ENCODE data around the gene SDCBP2.
A peak's percentile ranks its signal among the peaks of the same experiment; 100 is the strongest.

SDCBP2 gene

GRCh38 chr20:1325173-1326030 lies 3.5 kb downstream of the SDCBP2 start:
- TF ChIP-seq TOX (CRISPR knock-in tag; IDR thresholded peaks at IDR 0.05; ENCODE audit: borderline replicate concordance) (no peak), ZNF565 (CRISPR knock-in tag; conservative IDR thresholded peaks at IDR 0.05; ENCODE audit: low read depth) (0 out of 2 replicates have a peak, but pooled peaks have one; percentile 18), CREB5 (CRISPR knock-in tag; IDR thresholded peaks at IDR 0.05; ENCODE audit: low read depth) (peak; percentile 59; the same call in 1 of the 2 replicates), ZC3H10 (CRISPR knock-in tag; IDR thresholded peaks at IDR 0.05) (0 out of 2 replicates have a peak, but pooled peaks have one; percentile 20)
- peak; percentile 88 for ATAC-seq

GRCh38 chr20:1324598-1325172 lies 4.3 kb downstream of the SDCBP2 start:
- ATAC-seq = peak; percentile 32
- TF ChIP-seq ZNF565 (CRISPR knock-in tag; conservative IDR thresholded peaks at IDR 0.05; ENCODE audit: low read depth) (no peak), RARB (CRISPR knock-in tag; IDR thresholded peaks at IDR 0.05) (no peak), CSDC2 (CRISPR knock-in tag; IDR thresholded peaks at IDR 0.05) (no peak), GLIS3 (CRISPR knock-in tag; IDR thresholded peaks at IDR 0.05) (no peak), TSHZ2 (CRISPR knock-in tag; IDR thresholded peaks at IDR 0.05) (no peak), PATZ1 (CRISPR knock-in tag; IDR thresholded peaks at IDR 0.05; ENCODE audit: borderline replicate concordance) (no peak), ARNTL (CRISPR knock-in tag; IDR thresholded peaks at IDR 0.05; ENCODE audit: borderline replicate concordance, low read depth) (no peak), ZFP30 (CRISPR knock-in tag; IDR thresholded peaks at IDR 0.05) (no peak), CSRNP3 (CRISPR knock-in tag; IDR thresholded peaks at IDR 0.05) (no peak), PPARA (CRISPR knock-in tag; IDR thresholded peaks at IDR 0.05; ENCODE audit: borderline replicate concordance) (no peak), ZFP3 (CRISPR knock-in tag; IDR thresholded peaks at IDR 0.05) (no peak), POU6F1 (CRISPR knock-in tag; IDR thresholded peaks at IDR 0.05; ENCODE audit: borderline replicate concordance, low read depth) (no peak), ZC3H10 (CRISPR knock-in tag; IDR thresholded peaks at IDR 0.05) (no peak), ISL1 (CRISPR knock-in tag; IDR thresholded peaks at IDR 0.05) (no peak), ZNF8 (CRISPR knock-in tag; IDR thresholded peaks at IDR 0.05) (no peak), CREB5 (CRISPR knock-in tag; IDR thresholded peaks at IDR 0.05; ENCODE audit: low read depth) (no peak), TCF4 (CRISPR knock-in tag; IDR thresholded peaks at IDR 0.05; ENCODE audit: borderline replicate concordance) (no peak)
